Esophagus squamous epithelium (tissue), 4 donors: Measurements from ENCODE around the gene UBE2H.

ENCODE experiments used
- POLR2A ChIP-seq, 4 donors: fragments of 450-650 bp; IDR thresholded peaks; one replicate each; pipeline ENCODE4 v1.6.1; 2017; ENCODE audit warnings: antibody characterized with exemption in 4 of 4, mild to moderate bottlenecking in 4 of 4, moderate library complexity in 3 of 4
- TF ChIP-seq, protein P1 (sequence below), 6 experiments: fragments of 450-650 bp in 4 of 6; fragments of 200-600 bp in 2 of 6; sonication (generic) in 2 of 6; IDR thresholded peaks; one replicate each; pipeline ENCODE4 v1.5.1; 2016 to 2019; ENCODE audit warnings: antibody characterized with exemption in 6 of 6, mild to moderate bottlenecking in 4 of 6, moderate library complexity in 4 of 6

DNA sequence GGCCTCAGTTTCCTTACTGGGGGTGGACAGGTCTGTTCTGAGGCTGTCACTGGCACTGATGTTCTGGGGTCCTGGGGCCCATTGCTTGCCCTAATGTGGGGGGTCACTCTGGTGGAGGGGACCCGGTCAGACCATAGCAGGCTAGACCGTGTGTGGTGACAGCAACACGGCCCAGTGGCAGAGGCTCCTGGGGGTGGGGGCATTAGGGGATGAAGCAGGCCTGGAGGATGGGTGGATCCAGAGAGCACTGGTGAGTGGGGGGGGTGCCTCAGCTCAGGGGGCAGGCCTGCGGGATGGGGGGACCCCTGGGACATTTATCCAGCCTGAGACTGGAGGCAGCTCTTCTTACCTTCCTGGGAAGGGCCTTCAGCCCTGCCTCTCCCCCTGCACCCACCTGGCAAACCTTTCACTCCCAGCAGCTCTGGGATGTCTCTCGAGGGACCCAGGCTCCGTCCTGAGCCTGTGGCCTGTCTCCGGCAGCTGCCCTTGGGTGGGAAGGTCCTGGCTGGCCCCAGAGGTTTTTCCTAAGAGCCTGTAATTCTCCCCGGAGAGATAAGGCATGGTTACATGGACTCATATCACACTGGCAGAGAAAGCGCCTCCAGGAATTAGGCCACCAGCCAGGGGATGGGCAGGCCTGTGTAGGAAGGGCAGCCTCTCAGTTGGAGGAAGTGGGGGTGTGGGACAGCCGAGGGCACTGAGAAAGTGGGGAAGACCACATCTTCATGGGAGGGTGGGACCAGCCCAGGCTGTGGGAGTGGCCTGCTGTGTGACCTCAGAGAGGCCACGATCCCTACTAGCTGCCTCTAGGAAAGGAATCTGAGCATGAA is 147.7 kb downstream of the UBE2H start:
- TF ChIP-seq, protein P1, sequence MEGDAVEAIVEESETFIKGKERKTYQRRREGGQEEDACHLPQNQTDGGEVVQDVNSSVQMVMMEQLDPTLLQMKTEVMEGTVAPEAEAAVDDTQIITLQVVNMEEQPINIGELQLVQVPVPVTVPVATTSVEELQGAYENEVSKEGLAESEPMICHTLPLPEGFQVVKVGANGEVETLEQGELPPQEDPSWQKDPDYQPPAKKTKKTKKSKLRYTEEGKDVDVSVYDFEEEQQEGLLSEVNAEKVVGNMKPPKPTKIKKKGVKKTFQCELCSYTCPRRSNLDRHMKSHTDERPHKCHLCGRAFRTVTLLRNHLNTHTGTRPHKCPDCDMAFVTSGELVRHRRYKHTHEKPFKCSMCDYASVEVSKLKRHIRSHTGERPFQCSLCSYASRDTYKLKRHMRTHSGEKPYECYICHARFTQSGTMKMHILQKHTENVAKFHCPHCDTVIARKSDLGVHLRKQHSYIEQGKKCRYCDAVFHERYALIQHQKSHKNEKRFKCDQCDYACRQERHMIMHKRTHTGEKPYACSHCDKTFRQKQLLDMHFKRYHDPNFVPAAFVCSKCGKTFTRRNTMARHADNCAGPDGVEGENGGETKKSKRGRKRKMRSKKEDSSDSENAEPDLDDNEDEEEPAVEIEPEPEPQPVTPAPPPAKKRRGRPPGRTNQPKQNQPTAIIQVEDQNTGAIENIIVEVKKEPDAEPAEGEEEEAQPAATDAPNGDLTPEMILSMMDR (IDR thresholded peaks at IDR 0.05), result no peak
- TF ChIP-seq POLR2A (IDR thresholded peaks at IDR 0.05), result no peak
